ENCODE results near the gene ITSN1.

DNA sequence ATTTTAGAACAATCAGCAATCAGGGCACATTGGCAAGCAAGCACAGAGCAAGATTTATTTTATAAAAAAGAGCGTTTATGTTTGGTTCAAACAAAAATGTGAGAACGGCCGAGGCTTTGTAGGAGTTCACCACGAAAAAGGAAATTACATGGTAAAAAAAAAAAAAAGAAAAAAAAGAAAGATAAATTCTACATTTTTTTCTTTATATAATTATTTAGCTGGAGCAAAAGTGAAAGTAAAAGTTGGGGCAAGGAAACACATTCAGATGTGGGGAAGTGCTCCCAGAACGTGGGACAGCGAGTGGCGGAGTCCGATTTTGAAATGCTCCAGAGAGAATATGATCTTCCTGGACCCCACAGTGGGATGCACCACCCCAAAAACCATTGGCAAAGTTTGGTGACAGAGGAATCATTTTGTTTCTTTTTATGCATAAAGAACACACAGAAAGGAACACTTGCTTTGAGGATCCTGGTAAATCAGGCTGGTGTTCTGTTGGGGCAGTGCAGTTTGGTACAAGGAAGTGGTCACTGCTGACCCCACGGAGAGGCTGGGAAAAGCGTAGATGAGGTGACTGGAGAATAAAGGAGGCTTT is 289.6 kb downstream of the ITSN1 start:
- TF ChIP-seq POLR2AphosphoS5 (IDR thresholded peaks at IDR 0.05; ENCODE audit: low read depth, low read length), result no peak
- no peak for TF ChIP-seq TAF1 (IDR thresholded peaks at IDR 0.05; ENCODE audit: borderline replicate concordance, insufficient read depth, low read length)

Data from PFSK-1 (cell line).